ENCODE data around the gene RMDN2.

The RMDN2 gene

GRCh38 chr2:37925063-37925897 lies at the start of gene RMDN2:
RMDN2 (plus strand) TSS chr2:37925287; CDS start chr2:37929278, 3,991 bp downstream.
- DNase-seq, result peak; percentile 81

GRCh38 chr2:37875403-37875906 lies 49.6 kb upstream of the RMDN2 start:
- no peak for DNase-seq

GRCh38 chr2:37876227-37876626 lies 48.9 kb upstream of the RMDN2 start:
- DNase-seq, result no peak

- DNase-seq, result peak; percentile 80
Measured at GRCh38 chr2:37877457-37878315, 47.4 kb upstream of the RMDN2 start.

GRCh38 chr2:37878536-37878935 lies 46.6 kb upstream of the RMDN2 start:
- DNase-seq, result no peak

GRCh38 chr2:37880551-37880950 lies 44.5 kb upstream of the RMDN2 start:
- no peak for DNase-seq

GRCh38 chr2:37881397-37881796 lies 43.7 kb upstream of the RMDN2 start:
- DNase-seq, result peak; percentile 7

- DNase-seq, result no peak
Measured at GRCh38 chr2:37882036-37882435, 43.1 kb upstream of the RMDN2 start.

- DNase-seq, result no peak
Measured at GRCh38 chr2:37883518-37883917, 41.6 kb upstream of the RMDN2 start.

GRCh38 chr2:37885329-37885993 lies 39.6 kb upstream of the RMDN2 start:
- DNase-seq, result no peak

GRCh38 chr2:37886745-37887144 lies 38.3 kb upstream of the RMDN2 start:
- no peak for DNase-seq

GRCh38 chr2:37887286-37887685 lies 37.8 kb upstream of the RMDN2 start:
- DNase-seq, result no peak

GRCh38 chr2:37890893-37891495 lies 34.1 kb upstream of the RMDN2 start:
- DNase-seq, result peak; percentile 43

GRCh38 chr2:37891846-37892435 lies 33.1 kb upstream of the RMDN2 start:
- no peak for DNase-seq

GRCh38 chr2:37892436-37893114 lies 32.5 kb upstream of the RMDN2 start:
- DNase-seq, result no peak

GRCh38 chr2:37893327-37893726 lies 31.8 kb upstream of the RMDN2 start:
- DNase-seq, result no peak

- DNase-seq, result no peak
Measured at GRCh38 chr2:37894047-37894446, 31.0 kb upstream of the RMDN2 start.

- DNase-seq, result no peak
Measured at GRCh38 chr2:37894601-37895000, 30.5 kb upstream of the RMDN2 start.

GRCh38 chr2:37895140-37895539 lies 29.9 kb upstream of the RMDN2 start:
- no peak for DNase-seq

GRCh38 chr2:37896319-37896718 lies 28.8 kb upstream of the RMDN2 start:
- no peak for DNase-seq

- no peak for DNase-seq
Measured at GRCh38 chr2:37897511-37897910, 27.6 kb upstream of the RMDN2 start.

- no peak for DNase-seq
Measured at GRCh38 chr2:37898448-37898847, 26.6 kb upstream of the RMDN2 start.

Measured in NCI-H2171 treated with DMSO at 0.1 percent for 48 hours (cell line).